CD4-positive, alpha-beta T cell treated with Interleukin-10 for 1 hour (primary cell): ENCODE measurements around the gene PFKFB3.
"Not testable (repeated sequence)": the region's sequence is repeated elsewhere in the genome, so short reads cannot be mapped to it uniquely, and the experiment has no call there.

Experiments used
- DNase-seq: peaks from one replicate; pipeline ENCODE4 v3.0.0-alpha.2; 2020

PFKFB3 gene

DNA sequence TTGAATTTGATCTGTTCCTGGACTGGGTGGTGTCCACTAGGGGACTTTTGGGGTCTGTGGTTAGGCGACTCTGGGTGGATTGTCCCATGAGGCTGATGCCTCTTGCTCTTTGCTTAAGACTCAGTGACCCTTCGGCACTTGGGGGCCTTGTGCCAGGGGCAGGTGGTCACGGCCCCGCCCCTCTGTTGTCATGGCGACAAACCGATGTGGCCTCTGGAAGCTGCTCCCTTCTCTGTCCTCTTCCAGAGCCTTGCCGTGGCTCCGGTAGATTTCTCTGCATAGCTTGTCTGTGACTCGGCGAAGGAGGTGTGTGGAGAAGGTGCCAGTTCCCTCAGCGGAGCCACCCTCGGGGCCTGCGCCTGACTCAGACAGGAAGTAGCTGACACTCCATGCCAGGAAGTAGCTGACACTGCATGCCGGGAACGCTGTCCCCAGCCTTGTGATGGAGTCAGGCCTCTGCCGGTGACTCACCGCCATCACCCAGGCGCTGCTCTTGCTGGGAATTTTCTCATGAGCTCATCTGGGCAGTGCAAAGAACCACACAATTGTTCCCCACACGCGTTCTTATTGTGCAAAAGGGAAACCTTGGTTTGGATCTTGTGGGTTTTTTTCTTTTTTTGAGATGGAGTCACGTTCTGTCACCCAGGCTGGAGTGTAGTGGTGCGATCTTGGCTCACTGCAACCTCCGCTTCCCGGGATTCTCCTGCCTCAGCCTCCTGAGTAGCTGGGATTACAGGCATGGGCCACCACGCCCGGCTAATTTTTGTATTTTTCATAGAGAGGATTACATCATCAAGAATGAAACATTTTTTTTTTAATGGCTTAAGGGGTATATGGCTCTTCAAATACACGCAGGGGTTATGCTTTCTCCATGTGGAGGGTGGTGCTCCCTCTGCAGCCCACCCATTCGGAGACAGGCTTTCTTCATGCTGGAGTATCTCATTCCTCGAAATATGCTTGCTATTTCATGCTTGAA lies 72.6 kb downstream of the PFKFB3 start:
- peak; percentile 91 for DNase-seq

GRCh38 chr10:6276356-6276755 lies 73.6 kb downstream of the PFKFB3 start:
- DNase-seq: no peak

- DNase-seq: no peak
Measured at GRCh38 chr10:6278519-6279120, 75.9 kb downstream of the PFKFB3 start.

- DNase-seq: no peak
Measured at GRCh38 chr10:6279540-6280267, 77.0 kb downstream of the PFKFB3 start.

- no peak for DNase-seq
Measured at GRCh38 chr10:6280291-6280690, 77.6 kb downstream of the PFKFB3 start.

DNA sequence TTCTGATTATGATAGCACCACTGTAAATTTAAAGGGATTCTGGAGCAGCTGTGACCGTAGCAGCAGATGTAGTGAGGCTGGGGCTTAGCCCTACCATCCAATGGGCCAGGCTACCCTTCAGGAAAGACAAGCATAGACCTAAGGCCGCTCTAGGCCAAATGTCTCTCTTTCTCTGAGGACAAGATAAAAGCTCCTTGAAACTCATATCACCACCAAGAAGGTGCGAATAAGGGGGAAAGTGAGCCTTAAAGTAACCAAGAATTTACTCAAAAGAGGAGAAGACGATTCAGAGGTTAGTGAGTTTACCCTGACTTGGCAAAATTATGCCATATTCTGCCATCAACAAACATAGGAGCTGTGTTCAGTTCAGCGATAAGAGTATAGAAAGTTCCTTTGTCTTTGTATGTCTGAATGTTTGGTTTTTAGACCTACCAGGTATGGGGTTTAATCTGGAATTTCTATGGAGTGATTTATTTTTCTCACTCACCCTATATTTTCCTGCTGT lies 79.8 kb downstream of the PFKFB3 start:
- DNase-seq: no peak

DNA sequence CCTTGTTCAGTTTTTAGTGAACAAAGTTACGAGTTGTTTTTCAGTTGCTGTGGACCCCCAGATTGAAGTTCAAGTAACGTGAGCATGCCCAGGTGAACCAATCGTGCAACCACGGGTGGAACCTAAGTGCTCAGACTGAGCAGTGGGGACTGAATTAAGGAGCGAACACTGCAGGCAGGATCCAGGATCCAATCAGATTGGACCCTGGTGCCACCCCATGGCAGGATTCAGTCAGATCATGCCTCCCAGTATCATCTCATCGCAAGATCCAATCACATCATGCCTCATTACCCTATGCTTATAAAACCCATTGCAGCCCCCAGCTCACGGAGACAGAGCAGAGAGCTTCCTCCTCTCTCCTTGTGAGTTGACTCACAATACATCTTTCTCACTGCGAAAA lies 80.9 kb downstream of the PFKFB3 start:
- DNase-seq: no peak

DNA sequence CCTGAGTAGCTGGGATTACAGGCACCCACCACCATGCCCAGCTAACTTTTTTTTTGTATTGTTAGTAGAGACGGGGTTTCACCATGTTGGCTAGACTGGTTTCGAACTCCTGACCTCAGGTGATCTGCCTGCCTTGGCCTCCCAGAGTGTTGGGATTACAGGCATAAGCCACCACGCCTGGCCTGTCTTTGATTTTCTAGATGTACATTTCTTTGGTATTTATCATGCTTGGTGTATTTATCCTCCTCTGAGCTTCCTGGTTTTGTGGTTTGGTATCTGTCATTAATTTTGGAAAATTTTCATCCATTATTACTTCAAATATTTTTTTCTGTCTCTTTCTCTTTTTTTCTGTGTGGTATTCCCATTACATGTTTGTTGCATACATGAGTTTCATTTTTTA lies 87.9 kb downstream of the PFKFB3 start:
- not testable (repeated sequence) for DNase-seq

GRCh38 chr10:6292741-6293151 lies 90.0 kb downstream of the PFKFB3 start:
- DNase-seq: no peak

- not testable (repeated sequence) for DNase-seq
Measured at GRCh38 chr10:6296425-6296824, 93.7 kb downstream of the PFKFB3 start.

GRCh38 chr10:6296828-6297251 lies 94.1 kb downstream of the PFKFB3 start:
- DNase-seq: no peak

DNA sequence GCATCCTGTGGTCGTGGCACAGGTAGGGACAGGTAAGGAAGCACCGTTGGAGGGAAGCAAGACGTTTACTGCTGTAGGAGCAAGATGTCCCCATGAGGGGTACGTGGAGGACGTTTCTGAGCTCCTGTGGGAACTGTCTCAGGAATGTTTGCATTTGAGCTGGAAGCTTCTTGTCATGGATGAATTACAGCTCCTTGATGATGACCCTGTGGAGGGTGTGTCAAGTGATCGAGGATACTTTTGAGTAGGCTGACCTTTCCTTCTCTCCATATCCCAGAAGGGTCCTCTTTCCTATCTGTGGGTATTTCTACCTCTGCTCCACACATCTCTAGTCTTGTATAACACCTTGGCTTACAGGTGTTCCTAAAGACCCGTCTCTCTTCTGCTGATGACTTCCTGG lies 94.8 kb downstream of the PFKFB3 start:
- no peak for DNase-seq

GRCh38 chr10:6297951-6298381 lies 95.2 kb downstream of the PFKFB3 start:
- DNase-seq: no peak

DNA sequence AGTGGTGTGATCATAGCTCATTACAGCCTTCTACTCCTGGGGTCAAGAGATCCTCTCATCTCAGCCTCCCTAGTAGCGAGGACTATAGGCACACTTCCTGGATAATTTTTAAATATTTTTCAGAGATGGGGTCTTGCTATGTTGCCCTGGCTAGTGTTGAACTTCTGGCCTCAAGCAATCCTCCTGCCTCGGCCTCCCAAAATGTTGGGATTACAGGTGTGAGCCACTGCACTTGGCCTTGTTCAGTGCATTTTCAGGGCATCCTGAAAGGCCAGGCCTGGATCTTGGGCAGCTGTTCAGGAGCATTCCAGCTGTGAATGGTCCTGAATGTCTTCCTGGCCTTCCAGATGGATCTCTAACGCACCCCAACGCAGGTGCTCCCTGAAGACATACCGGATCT lies 95.7 kb downstream of the PFKFB3 start:
- no peak for DNase-seq

- DNase-seq: no peak
Measured at GRCh38 chr10:6299234-6299633, 96.5 kb downstream of the PFKFB3 start.

DNA sequence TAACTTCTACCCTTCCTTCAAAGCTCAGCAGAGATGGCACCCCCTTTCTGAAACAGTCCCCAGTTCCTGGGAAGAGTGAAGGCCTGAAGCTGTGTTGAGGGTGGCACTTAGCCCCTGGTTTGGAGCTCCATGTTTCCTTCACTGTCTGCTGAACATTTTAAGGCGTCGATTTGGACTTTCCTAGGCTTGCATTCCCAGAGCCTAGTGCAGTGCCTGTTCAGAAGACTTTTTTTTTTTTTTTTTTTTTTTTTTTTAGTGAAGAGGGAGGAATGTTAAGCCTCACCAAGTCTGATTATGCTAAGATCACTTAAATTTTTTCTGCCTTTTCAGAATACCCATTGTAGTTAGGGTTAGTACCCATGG lies 97.0 kb downstream of the PFKFB3 start:
- no peak for DNase-seq

- DNase-seq: peak; percentile 45
Measured at GRCh38 chr10:6300106-6300783, 97.5 kb downstream of the PFKFB3 start.

- DNase-seq: no peak
Measured at GRCh38 chr10:6300784-6301460, 98.2 kb downstream of the PFKFB3 start.

DNA sequence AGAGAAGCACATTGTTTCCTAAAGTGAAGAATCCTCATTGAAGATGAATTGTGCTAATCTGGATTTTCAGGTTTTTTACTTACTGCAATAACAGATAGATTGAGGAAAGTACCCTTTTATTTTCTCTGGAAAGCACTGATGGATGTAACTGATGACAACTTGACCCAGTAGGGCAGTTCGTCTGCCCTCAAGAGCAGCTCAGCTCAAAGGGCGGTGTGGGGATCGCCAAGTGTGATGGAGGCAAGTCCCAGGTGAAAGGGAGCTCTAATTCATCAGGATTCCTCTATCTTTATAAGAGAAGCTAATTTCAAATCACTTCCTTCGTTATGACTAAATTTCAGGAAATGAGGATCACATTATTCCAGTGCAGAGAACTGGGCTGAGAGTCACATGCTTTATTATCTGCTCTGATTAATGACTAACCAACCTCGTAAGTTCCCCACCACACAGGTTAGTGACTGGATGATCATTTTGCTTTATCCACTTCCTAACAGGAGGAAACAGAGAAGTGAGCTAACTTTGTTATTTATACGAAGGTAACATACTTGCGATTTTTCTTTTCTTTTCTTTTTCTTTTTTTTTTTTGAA lies 98.8 kb downstream of the PFKFB3 start:
- DNase-seq: no peak
